Hematopoietic multipotent progenitor cell treated with erythropoietin and hydrocortisone succinate and interleukin-3 and kit ligand, for 6 days (in vitro differentiated cells): ENCODE results near the gene RHD.
A peak's percentile ranks its signal among the peaks of the same experiment; 100 is the strongest.
"Not testable (repeated sequence)": the region's sequence is repeated elsewhere in the genome, so short reads cannot be mapped to it uniquely, and the experiment has no call there.

ENCODE experiments used
- DNase-seq: peaks from one replicate; pipeline ENCODE4 v3.0.0-alpha.2; 2015

The RHD gene

DNA sequence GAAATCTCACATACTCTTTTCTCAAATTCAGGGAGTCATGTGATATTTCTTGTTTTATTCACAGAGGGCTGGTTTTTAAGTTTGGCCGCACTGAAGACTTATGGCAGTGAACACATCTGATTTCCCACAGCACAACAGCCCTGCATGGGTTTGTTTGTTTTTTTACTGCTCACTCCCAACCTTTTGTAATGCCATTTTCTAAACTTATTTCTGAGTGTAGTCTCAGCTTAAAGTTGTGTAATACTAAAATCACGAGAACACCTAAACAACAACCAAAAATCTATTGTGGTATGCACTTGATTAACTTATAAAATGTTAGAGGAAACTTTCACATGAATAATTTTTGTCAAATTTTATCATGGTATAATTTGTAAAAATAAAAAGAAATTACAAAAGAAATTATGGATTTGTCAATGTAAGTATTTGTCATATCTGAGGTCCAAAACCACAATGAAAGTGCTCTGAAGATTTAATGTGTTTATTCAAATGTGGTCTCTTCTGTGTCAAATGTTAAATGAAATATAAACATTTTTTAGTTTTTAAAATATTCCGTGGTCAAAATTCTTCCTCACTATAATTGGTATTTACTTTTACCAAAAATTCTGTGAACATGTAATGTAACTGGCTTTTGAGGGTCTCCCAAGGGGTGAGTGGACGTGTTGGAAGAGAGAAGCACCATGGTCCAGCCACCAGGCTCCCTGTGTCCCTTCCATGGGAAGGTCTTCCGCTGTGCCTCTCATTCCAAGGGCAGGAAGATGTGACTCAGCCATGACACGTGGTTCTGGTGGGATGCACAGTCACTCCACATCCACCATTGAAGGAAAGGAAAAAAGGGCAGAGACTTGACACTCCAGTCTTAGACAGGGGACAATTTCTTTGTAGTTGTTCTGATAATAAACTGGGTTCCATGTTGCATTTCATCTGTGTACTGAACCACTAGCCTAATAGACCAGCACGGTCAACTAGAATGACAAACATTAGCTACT is 88.6 kb downstream of the RHD start:
- DNase-seq = no peak

DNA sequence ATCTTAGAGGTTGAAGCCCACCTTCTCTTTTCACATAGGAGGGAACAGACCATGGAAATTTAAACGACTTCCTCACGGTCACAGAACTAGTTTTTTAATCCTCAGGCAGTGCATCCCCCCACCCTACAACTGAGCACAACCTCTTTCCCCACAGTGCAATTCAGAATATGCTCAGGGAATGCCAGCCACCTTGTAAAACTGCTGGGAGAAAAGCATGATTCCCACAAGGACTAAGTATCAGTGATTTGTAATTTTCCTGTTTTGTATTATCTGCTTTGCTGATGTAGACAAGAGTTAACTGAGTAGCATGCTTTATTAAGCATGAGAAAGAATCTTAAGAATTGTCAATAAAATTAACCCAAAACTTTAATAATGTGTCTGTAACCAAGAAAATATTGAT is 89.6 kb downstream of the RHD start:
- no peak for DNase-seq

DNA sequence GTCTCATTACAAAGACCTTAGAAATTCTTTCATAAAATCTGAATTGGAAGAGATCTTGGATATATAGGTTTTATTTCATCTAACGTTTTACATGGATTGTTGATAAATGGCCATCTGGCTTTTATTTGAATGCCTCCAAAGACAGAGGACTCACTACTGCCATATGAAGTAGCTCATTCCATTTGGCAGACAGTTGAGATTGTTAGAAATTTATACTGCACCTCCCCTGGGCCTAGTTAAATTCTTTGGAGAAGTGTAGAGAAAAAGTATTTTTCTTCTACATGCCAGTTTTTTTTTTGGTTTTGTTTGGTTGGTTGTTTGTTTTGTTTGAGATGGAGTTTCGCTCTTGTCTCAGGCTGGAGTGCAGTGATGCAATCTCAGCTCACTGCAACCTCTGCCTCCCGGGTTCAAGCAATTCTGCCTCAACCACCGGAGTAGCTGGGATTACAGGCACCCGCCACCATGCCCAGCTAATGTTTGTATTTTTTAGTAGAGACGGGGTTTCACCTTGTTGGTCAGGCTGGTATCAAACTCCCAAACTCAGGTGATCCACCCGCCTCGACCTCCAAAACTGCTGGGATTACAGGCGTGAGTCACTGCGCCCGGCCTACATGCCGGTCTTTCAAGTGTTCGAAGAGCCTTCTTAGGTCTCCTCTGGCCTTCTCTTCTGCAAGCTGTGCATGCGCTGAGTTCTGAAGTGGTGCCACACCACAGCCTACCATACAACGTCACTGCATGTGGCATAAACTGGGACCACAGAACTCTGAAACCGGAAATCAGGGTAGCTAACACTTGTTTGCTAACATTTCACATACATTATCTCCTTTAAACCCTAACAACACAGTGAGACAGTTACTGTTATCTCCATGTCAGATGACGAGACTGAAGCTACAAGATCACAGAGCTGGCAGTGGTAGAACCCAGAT is 90.6 kb downstream of the RHD start:
- DNase-seq = not testable (repeated sequence)

DNA sequence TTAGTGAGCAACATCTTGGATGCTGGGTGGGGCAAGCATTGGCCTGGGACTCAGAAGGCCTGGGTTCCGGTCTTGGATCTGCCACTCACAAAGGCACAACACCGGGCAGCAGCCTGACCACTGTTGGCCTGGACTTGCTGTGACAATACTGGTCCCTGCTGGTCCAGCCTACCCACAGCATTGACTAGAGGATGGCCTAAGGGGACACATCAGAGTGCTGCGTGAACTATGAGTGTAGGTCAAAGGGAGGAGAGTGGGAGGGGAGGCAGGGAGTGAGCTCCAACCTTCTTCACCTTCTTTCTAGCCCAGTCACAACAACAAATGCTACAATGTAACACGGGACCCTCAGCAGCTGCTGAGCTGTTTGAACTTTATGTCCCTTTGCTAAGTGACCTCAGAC is 96.9 kb downstream of the RHD start:
- no peak for DNase-seq

DNA sequence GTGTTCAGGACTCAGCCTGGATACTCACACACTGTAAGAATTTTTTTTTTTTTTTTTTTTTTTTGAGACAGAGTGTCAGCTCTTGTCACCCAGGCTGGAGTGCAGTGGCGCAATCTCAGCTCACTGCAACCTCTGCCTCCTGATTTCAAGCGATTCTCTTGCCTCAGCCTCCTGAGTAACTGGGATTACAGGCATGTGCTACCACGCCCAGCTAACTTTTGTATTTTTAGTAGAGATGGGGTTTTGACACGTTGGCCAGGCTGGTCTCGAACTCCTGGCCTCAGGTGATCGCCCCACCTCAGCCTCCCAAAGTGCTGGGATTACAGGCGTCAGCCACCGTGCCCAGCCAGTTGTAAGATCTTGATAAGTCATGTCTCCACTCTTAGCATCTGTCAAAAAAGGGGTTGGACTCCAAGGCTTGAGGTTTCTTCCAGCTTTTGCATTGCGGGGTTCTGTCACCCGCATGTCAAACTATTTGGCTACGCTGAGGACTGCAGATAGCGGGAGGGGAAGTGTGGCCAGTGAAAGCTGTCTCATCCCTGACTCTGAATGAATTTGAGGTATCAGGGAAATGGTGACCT is 97.5 kb downstream of the RHD start:
- DNase-seq = peak; percentile 30

DNA sequence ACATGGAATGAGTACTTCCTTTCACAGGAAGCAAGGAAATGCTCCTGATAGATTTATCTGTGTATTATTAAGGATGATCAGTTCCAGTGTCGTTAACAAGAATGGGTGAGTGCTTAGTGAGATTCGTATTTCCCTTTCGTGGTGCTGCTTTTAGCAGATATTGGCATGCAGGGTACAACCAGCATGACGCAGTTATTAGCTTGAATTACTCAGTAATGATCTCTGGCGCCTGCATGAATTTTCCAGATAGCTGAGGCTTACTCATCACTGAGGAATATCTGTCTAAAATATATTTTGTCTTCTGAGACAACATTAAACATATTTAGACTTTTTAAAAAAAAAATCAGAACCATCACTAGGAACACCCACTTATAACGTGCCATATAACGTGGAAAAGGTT is 99.4 kb downstream of the RHD start:
- not testable (repeated sequence) for DNase-seq

DNA sequence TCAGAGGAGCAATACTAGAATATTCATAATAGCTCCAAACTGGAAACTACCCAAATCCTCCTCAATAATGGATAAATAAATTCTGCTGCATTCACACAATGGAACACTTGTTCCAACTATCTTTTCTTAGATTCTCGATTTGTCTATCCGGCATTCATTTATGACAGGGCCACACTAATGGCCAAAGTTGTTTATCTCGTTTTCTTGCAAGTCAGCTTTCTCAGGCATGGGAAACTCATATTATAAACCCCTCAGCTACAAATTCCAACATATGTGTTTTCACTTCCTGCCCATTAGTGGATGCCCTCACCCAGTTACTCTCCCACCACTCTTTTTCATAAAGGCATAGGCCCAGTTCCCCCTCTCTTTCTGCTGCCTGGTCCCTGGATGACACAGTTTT is 106.1 kb downstream of the RHD start:
- not testable (repeated sequence) for DNase-seq
